Astrocyte (in vitro differentiated cells and primary cell): Measurements from ENCODE around the gene VWF.

Experiments
- CTCF ChIP-seq: IDR thresholded peaks from 2 replicates; pipeline ENCODE4 v1.5.1; 2011; ENCODE audit warnings: low read depth, mild to moderate bottlenecking, inconsistent platforms, low read length, moderate library complexity; ENCODE audit not compliant: insufficient read depth
- EZH2 ChIP-seq: IDR thresholded peaks from 2 replicates; pipeline ENCODE4 v1.6.1; 2012; ENCODE audit warnings: mild to moderate bottlenecking, low read length, inconsistent platforms; ENCODE audit not compliant: insufficient read depth

- no peak for TF ChIP-seq CTCF
- TF ChIP-seq EZH2, result no peak
Measured at GRCh38 chr12:6066651-6067050, 57.8 kb downstream of the VWF start.
